ENCODE data around the gene BAD. TPM values are rescaled to one million over a fixed set of nuclear protein-coding genes. Genes with fewer than 3 reads are reported as not detected.

The BAD gene
- total RNA-seq, 1 experiment from 2014 or later = 23.3 TPM

DNA sequence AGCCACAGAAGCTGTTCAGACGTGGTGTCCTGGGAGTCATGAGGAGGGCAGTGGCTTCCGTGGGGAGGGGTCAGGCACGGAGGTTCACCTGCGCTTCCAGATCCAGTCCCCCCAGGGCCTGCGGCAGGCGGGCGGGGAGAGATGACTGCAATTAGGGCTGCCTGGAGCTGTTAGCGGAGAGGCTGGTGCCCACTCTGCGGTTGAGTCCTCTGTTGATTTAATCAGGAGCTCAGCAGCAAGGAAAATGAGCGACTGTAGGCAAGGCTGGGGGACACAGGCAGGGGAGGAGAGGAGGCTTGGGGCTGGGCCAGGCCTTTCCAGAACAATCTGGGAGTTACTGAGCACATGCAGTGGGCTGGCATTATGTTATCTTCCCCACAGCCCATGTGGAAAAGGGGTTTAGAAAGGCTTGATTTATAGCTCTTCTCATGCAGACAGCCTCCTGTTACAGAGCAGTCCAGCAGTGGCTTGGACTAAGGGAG lies 20.1 kb downstream of the BAD start:
- Histone ChIP-seq H2AK5ac (ENCODE audit: insufficient read length, low read length) (no peak overlapping the region), H4K8ac (replicated peaks; ENCODE audit: insufficient read length, low read depth, low read length) (no peak overlapping the region), H3K79me1 (ENCODE audit: insufficient read depth, low read depth, low read length, poor library complexity, severe bottlenecking) (no peaks in the 10 kb centered on the region), H3K56ac (ENCODE audit: insufficient read length, low read depth, low read length) (no peak overlapping the region), H3T11ph (ENCODE audit: low read length) (no peak overlapping the region), H4K91ac (ENCODE audit: insufficient read length, low read depth, low read length) (no peak overlapping the region), H2BK15ac (ENCODE audit: low read depth, low read length) (no peak overlapping the region), H3K27me3 (ENCODE audit: insufficient read depth, low read length) (no peaks in the 10 kb centered on the region), H3K14ac (ENCODE audit: insufficient read depth, low read length) (no peak overlapping the region), H3K4me1 (ENCODE audit: insufficient read depth, low read length) (no peaks in the 10 kb centered on the region), H2BK12ac (ENCODE audit: insufficient read length, low read depth, low read length) (no peak overlapping the region), H3K27ac (ENCODE audit: insufficient read length, low read depth, low read length) (no peak overlapping the region), H4K20me1 (ENCODE audit: control insufficient read depth, insufficient read depth, insufficient read length) (no peaks in the 10 kb centered on the region), H2BK5ac (ENCODE audit: insufficient read length, low read length) (no peak overlapping the region), H2AFZ (ENCODE audit: low read length) (no peak overlapping the region), H4K5ac (ENCODE audit: insufficient read length, low read depth, low read length) (no peak overlapping the region), H3K9ac (ENCODE audit: extremely low read depth, insufficient read length, low read length) (no peak overlapping the region), H3K4me2 (ENCODE audit: insufficient read depth, insufficient read length, low read length) (no peak overlapping the region), H3K4ac (ENCODE audit: low read depth, low read length) (no peak overlapping the region), H3K23me2 (ENCODE audit: insufficient read length, low read depth, low read length, poor library complexity, severe bottlenecking) (peaks cover 4% of the 10 kb centered on the region), H2BK120ac (ENCODE audit: low read depth, low read length, poor library complexity, severe bottlenecking) (no peak overlapping the region), H3K79me2 (ENCODE audit: insufficient read depth, low read length) (no peaks in the 10 kb centered on the region), H3K18ac (ENCODE audit: insufficient read length, low read depth, low read length) (no peak overlapping the region), H2BK20ac (ENCODE audit: low read depth, low read length, poor library complexity, severe bottlenecking) (no peak overlapping the region), H3K23ac (ENCODE audit: insufficient read length, low read depth, low read length) (no peak overlapping the region), H3K9me3 (ENCODE audit: control insufficient read depth, low read depth, low read length) (no peaks in the 10 kb centered on the region)
- Mint-ChIP-seq H3K27ac (peak overlapping the region in 2 of 3 experiments; percentile 44 to 49; a peak in 3 of 7 replicates), H3K9me3 (no peaks in the 10 kb centered on the region), H3K4me1 (peaks cover 11 to 21% of the 10 kb centered on the region in 2 experiments), H3K4me3 (no peak overlapping the region; a peak in 1 of 5 replicates), H3K36me3 (ENCODE audit: insufficient read depth in 1 of 3, low read depth in 3 of 3) (peaks cover 36 to 80% (median 58%) of the 10 kb centered on the region in 3 experiments), H3K27me3 (ENCODE audit: low read depth) (no peaks in the 10 kb centered on the region)
- TF ChIP-seq, protein P1, sequence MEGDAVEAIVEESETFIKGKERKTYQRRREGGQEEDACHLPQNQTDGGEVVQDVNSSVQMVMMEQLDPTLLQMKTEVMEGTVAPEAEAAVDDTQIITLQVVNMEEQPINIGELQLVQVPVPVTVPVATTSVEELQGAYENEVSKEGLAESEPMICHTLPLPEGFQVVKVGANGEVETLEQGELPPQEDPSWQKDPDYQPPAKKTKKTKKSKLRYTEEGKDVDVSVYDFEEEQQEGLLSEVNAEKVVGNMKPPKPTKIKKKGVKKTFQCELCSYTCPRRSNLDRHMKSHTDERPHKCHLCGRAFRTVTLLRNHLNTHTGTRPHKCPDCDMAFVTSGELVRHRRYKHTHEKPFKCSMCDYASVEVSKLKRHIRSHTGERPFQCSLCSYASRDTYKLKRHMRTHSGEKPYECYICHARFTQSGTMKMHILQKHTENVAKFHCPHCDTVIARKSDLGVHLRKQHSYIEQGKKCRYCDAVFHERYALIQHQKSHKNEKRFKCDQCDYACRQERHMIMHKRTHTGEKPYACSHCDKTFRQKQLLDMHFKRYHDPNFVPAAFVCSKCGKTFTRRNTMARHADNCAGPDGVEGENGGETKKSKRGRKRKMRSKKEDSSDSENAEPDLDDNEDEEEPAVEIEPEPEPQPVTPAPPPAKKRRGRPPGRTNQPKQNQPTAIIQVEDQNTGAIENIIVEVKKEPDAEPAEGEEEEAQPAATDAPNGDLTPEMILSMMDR (conservative IDR thresholded peaks at IDR 0.05) = no peak
- WGBS (ENCODE audit: extremely low coverage, insufficient read length, low lambda C conversion rate) = no CpG with 5 or more reads among the region's 10 CpGs
- no peak for DNase-seq
